DMS53 (cell line): ENCODE measurements around the gene USP2.
"Not testable (repeated sequence)": the region's sequence is repeated elsewhere in the genome, so short reads cannot be mapped to it uniquely, and the experiment has no call there.

ENCODE experiments used
- DNase-seq: peaks from one replicate; lab custom pipeline; 2025; lab: John Stamatoyannopoulos, UW

The USP2 gene

GRCh38 chr11:119412072-119412471 is 30.6 kb upstream of the USP2 start:
- DNase-seq = no peak

- no peak for DNase-seq
Observed at GRCh38 chr11:119410501-119410900, 29.0 kb upstream of the USP2 start.

- DNase-seq = no peak
Observed at GRCh38 chr11:119409731-119410130, 28.2 kb upstream of the USP2 start.

GRCh38 chr11:119406005-119406404 is 24.5 kb upstream of the USP2 start:
- no peak for DNase-seq

GRCh38 chr11:119405448-119405847 is 24.0 kb upstream of the USP2 start:
- not testable (repeated sequence) for DNase-seq

- DNase-seq = no peak
Observed at GRCh38 chr11:119404872-119405271, 23.4 kb upstream of the USP2 start.

GRCh38 chr11:119403021-119403420 is 21.5 kb upstream of the USP2 start:
- no peak for DNase-seq

GRCh38 chr11:119402470-119402869 is 21.0 kb upstream of the USP2 start:
- DNase-seq = no peak

- peak; percentile 15 for DNase-seq
Observed at GRCh38 chr11:119400860-119401259, 19.4 kb upstream of the USP2 start.

GRCh38 chr11:119397740-119398139 is 16.2 kb upstream of the USP2 start:
- no peak for DNase-seq

- DNase-seq = no peak
Observed at GRCh38 chr11:119396835-119397234, 15.3 kb upstream of the USP2 start.

GRCh38 chr11:119391275-119391674 is 9.8 kb upstream of the USP2 start:
- DNase-seq = peak; percentile 25

- DNase-seq = peak; percentile 95
Observed at GRCh38 chr11:119389611-119390254, 8.2 kb upstream of the USP2 start.

GRCh38 chr11:119388103-119388502 is 6.6 kb upstream of the USP2 start:
- DNase-seq = no peak

GRCh38 chr11:119384332-119384731 is 2.8 kb upstream of the USP2 start:
- DNase-seq = no peak

- not testable (repeated sequence) for DNase-seq
Observed at GRCh38 chr11:119382513-119382912, 1.0 kb upstream of the USP2 start.

- DNase-seq = peak; percentile 65
Observed at GRCh38 chr11:119382101-119382500, 611 bp upstream of the USP2 start.

- peak; percentile 58 for DNase-seq
Observed at GRCh38 chr11:119380827-119381180, 686 bp downstream of the USP2 start.

GRCh38 chr11:119380160-119380826 is 1.2 kb downstream of the USP2 start:
- DNase-seq = no peak

- no peak for DNase-seq
Observed at GRCh38 chr11:119378851-119379465, 2.5 kb downstream of the USP2 start.

- DNase-seq = no peak
Observed at GRCh38 chr11:119377961-119378667, 3.4 kb downstream of the USP2 start.

GRCh38 chr11:119377112-119377901 is 4.2 kb downstream of the USP2 start:
- DNase-seq = no peak
